Superior temporal gyrus (tissue), 1 donor: ENCODE results near the gene ZSCAN22.
"Not testable (repeated sequence)": the region's sequence is repeated elsewhere in the genome, so short reads cannot be mapped to it uniquely, and the experiment has no call there.

ENCODE experiments used
- DNase-seq: peaks from one replicate; pipeline ENCODE4 v3.0.0-alpha.2; 2016; ENCODE audit errors: extremely low spot score

The ZSCAN22 gene

DNA sequence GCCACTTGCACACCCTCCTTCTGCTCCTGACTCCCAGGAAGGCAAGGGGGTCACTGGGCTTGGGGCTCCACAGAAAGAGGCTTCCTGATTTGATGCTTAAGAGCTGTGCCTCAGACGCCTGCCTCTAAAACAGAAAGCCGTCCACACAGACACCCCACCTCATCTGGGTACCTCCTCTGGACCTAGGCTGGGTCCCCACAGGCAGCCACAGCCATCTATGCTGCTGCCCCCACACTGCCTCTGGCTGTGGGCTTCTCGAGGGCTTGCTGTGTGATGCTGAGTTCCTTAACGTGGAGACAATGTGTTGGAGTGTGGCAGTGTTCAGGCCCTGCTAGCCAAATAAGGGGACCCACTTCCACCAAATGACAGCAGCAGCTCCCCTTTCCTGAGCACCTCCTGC is 8.5 kb upstream of the ZSCAN22 start:
- no peak for DNase-seq

DNA sequence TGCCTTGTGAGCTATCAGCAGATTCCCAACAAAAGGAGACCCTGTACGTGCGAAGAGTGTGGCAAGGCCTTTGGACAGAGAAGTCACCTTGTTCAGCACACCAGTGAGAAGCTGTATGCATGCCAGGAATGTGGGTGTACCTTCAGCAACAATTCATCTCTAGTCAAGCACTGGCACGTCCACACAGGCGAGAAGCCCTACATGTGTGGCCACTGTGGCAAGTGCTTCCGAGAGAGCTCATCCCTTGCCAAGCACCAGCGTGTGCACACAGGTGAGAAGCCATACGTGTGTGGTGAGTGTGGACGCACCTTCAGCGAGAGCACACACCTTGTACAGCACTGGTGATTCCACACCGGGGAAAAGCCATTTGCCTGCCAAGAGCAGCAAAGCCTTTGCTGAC is 7.6 kb upstream of the ZSCAN22 start:
- peak; percentile 13 for DNase-seq

DNA sequence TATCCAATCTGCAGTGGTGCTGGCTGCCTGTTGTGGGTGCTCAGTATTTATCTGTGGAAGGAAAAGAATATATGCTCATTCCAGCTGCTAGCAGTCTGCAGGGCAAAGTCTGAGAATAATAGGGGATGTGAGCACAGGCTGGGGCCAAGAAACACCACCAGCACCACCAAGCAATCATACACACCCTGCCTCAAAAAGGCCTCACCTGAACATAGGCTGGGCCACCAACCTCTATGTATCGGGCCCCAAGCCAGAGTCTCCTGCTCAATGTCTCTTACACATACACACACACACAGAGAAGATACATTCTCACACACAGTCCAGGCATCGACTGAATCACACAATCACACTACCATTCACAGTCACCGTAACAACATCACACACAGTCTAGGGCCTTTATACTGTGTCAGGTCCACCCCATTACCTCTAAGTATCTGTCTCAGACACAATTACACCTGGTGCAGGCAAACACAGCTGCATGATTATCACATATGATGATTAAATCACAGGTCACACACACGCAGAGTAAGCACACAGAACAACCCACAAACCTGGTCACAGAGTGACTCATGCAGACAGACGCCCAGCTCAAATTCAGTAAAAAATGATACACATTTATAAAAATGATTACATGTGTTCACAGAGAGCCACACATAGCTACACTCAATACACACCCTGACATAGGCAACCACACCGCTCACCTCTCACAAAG is 1.3 kb upstream of the ZSCAN22 start:
- no peak for DNase-seq

DNA sequence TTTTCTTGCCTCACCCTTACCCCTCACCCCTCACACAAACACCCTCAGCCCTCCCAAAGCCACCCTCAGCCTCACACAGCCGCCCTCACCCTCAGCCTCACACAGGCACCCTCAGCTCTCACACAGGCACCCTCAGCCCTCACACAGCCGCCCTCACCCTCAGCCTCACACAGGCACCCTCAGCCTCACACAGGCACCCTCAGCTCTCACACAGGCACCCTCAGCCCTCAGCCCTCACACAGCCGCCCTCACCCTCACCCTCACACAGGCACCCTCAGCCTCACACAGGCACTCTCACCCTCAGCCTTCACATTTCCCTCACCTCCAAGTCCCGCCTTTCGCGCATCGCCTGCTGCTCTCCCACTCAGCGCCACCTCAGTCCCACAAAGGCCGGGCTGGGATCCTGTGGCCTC is 287 bp upstream of the ZSCAN22 start:
- no peak for DNase-seq

DNA sequence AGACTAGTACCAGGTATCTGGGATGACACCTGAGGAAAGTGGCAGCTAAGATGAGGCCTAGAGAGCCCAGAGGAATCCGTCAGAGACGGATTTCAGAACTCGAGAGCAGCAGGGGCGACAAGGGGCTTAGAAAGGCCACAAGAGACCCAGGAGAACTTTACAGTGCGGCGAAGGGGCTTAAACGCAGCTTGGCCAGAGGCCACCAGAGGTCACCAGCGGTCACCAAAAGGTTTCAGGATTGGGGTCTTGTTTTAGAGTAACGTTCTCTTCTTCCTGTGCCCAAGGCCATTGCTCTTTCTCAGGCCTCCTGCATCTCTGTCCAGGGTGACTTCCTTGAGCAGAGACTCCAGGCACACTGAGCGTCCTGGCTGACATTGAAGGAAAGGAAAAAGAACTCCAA is 2.2 kb downstream of the ZSCAN22 start:
- no peak for DNase-seq

DNA sequence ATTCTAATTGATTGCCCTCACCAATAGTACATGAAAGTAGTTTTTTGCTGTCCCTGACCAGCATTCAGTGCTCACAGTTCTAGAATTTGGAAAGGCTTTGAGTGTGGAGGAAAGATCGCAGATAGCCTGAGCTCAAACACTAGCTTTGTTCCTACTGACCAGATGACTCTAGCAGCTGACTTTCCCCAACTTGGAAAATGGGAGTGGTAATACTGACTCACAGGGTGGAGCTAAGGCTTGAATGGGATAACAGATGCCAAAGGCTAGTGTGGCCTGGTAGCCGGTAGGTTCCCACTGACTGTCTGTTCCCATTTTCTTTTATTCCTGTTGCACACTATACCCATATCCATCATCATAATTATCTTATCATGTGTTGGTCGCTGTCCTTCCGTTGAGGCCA is 3.7 kb downstream of the ZSCAN22 start:
- peak; percentile 97 for DNase-seq

DNA sequence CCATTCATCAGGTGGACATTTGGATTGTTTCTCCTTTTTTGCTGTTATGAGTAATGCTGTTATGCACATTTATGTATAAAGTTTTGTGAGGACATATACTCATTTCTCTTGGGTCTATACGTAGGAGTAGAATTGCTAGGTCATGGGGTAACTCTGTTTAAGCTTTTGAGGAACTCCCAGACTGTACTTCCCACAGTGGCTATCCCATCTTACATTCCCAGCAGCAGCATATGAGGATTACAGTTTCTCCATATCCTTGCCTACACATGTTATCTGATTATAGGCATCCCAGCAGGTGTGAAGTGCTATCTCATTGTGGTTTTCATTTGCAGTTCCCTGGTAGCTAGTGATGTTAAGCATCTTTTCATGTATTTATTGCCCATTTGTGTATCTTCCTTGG is 5.9 kb downstream of the ZSCAN22 start:
- DNase-seq: no peak

DNA sequence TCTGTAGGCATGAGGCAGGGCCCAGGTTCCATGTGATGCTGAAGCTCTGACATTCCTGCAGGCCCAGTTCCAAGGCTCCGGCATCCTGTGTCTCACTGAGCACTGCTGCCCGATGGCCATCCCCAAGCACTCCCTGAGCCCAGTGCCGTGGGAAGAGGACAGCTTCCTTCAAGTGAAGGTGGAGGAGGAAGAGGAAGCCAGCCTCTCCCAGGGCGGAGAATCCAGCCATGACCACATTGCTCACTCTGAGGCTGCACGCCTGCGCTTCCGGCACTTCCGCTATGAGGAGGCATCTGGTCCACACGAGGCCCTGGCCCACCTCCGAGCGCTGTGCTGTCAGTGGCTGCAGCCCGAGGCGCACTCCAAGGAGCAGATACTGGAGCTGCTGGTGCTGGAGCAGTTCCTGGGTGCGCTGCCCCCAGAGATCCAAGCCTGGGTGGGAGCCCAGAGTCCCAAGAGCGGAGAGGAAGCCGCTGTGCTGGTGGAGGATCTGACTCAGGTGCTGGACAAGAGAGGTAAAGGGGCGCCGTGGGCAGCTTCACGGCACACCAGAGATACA is 8.0 kb downstream of the ZSCAN22 start:
- no peak for DNase-seq

DNA sequence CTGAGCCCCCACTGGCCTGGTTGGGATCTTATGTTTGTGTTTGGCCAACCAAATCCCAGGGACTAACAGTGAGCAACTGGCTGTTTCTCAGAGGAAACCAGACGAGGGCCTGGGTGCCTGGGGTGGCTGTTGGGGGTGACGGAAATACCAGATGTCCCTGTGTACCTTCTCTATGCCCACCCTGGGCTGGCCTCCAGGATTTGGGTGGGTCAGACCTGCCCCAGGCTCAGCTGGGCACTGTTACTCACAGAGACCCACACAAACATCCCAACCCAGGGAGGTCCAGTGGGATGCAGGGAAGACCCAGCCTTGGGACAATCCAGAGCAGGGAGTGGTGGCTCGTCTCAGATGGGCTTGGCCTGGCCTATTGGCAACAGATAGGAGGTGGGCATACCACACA is 8.8 kb downstream of the ZSCAN22 start:
- DNase-seq: no peak

DNA sequence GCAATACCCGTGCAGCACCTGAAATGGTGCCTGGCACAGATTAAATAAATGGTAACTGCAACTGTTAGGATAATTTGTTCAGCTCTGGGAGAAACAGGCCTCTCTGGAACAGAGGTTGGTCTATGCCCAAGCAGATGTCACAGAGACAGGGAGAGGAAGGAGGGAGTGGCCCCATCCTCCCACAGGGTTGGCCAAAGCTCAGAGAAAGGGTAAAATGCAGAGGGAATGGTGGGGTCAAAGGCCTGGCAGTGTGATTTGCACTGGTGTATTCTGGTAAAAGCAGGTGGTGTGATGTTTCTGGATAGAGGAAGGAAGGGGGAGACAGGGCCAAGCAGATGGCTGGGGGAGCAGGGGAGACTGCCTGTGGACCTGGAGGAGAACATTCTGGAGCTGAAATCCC is 9.4 kb downstream of the ZSCAN22 start:
- no peak for DNase-seq

DNA sequence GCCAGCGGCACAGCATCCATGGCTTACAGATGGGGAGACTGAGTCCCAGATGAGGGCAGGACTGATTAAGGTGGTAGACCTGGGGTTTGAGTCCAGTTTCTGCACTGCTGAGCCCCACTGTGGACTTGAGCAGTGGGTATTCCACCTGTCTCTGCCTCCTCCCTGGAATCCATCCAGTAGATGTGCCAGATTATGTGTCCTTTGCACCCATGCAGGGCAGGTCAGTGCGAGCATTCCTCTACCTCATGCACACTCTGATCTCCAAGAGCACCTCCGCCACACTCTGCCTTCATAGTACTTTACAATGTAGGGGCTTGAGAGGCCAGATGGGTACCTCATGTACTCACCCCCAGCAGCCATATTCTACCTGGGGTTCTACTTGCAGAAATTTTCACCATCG is 10.0 kb downstream of the ZSCAN22 start:
- no peak for DNase-seq

DNA sequence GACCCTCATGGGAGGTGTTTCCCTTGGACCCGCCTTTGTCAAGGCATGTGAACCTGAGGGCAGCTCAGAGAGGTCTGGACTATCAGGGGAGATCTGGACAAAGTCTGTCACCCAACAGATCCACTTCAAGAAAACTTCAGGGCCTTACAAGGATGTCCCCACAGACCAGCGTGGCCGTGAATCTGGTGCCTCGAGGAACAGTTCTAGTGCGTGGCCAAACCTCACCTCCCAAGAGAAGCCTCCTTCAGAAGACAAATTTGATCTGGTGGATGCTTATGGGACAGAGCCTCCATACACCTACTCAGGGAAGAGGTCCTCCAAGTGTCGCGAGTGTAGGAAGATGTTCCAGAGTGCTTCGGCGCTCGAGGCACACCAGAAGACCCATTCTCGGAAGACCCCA is 11.5 kb downstream of the ZSCAN22 start:
- no peak for DNase-seq

DNA sequence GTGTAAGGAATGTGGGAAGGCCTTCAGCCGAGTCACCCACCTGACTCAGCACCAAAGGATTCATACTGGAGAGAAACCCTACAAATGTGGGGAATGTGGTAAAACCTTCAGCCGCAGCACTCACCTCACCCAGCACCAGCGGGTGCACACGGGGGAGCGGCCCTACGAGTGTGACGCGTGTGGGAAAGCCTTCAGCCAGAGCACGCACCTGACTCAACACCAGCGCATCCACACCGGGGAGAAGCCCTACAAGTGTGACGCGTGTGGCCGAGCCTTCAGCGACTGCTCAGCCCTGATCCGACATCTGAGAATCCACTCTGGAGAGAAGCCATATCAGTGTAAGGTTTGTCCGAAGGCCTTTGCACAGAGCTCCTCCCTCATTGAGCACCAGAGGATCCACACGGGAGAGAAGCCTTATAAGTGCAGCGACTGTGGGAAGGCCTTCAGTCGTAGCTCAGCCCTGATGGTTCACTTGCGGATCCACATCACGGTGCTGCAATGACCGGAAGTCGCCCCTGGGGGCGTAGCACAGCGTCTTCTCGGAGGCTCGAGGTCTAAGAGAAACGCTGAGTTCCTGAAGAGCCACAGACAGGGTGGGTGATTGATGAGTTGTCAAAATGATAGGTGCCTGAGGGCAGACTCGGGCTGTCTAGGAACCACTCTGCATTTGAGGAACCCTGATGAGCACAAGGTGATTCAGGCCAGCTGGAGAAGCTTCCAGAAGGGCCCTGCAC is 12.2 kb downstream of the ZSCAN22 start:
- DNase-seq: no peak

DNA sequence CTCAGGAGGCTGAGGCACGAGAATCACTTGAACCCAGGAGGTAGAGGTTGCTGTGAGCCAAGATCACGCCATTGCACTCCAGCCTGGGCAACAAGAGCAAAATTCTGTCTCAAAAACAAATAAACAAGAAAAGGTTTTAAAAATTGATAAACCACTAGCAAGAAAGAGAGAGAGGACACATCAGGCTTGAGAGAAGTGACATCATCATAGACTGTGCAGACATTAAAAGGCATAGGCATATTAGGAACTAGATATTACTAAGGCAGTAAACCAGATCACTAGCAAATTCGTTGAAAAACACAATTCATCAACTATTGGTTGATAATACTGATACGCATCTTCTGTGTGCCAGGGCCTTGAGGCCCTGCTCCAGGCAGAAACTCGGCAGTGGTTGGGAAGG is 18.8 kb downstream of the ZSCAN22 start:
- DNase-seq: peak; percentile 12

DNA sequence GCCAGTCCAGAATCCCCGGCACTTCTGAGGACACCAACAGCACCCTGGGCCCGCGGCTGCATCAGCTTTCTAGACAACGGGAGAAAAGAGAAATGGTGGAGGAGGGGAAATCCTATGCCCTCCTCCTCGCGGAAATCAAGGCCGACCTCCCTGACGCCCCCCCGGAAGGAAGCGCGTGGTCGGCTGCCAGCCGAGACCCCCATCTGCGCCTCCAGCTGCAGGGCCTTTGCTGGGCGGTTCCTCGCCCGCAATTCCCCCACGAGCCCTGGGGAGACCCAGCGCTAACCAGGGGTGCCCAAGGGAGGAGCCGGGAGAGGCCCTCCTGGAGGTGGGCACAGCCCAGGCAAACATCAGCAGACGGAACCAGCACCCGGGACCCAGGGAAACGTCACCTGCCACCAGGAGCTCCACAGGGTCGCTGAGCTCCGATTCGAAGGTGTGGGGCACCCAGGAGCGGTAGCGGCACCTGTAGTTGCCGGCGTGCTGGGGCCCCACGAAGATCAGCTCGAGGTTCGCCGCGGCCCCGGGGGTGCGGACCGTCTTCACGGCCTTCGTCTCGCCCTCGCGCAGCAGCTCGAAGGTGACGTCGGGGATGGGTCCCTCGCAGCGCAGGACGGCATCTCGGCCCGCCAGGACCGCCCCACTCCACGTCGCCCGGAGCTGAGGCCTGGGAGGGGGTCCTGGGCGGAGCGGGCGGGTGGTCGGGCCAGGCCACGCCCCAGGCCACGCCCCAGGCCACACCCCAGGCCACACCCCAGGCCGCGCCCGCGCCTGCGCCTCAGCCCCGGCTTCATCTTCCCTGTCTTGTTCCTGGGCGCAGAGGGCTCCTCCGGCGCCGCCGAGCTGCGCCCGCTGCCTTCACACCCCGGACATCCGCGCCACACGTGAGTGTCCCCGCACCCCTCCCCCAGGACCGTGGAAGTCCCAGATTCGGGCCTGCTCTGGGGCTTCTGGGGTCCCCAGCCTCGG is 20.5 kb downstream of the ZSCAN22 start:
- DNase-seq: peak; percentile 78

DNA sequence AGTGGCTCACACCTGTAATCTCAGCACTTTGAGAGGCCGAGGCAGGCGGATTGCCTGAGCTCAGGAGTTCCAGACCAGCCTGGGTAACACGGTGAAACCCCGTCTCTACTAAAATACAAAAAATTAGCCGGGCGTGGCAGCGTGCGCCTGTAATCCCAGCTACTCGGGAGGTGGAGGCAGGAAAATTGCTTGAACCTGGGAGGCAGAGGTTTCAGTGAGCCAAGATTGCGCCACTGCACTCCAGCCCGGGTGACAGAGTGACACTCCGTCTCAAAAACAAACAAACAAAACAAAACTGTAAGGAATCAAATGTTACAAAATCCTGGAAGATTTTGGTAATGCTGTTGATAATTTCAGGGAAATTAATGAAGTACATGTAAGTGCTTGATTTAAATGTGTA is 21.3 kb downstream of the ZSCAN22 start:
- DNase-seq: not testable (repeated sequence)

DNA sequence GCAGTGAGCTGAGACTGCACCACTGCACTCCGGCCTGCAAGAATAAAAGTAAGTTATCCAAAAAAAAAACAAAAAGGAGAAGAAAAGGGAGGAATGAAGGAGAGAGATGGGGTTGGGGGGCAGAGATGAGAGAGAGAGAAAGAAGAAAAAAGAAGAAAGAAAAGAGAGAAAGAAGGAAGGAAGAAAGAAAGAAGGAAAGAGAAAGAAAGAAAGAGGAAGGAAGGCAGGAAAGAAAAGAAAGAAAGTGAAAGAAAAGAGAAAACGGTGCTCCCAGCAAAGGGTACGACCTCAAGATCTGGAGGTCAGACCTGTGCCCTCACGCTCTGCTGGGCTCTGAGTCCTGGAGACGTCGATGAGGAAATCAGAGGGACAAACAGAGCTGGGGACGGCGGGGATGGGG is 22.8 kb downstream of the ZSCAN22 start:
- DNase-seq: no peak

DNA sequence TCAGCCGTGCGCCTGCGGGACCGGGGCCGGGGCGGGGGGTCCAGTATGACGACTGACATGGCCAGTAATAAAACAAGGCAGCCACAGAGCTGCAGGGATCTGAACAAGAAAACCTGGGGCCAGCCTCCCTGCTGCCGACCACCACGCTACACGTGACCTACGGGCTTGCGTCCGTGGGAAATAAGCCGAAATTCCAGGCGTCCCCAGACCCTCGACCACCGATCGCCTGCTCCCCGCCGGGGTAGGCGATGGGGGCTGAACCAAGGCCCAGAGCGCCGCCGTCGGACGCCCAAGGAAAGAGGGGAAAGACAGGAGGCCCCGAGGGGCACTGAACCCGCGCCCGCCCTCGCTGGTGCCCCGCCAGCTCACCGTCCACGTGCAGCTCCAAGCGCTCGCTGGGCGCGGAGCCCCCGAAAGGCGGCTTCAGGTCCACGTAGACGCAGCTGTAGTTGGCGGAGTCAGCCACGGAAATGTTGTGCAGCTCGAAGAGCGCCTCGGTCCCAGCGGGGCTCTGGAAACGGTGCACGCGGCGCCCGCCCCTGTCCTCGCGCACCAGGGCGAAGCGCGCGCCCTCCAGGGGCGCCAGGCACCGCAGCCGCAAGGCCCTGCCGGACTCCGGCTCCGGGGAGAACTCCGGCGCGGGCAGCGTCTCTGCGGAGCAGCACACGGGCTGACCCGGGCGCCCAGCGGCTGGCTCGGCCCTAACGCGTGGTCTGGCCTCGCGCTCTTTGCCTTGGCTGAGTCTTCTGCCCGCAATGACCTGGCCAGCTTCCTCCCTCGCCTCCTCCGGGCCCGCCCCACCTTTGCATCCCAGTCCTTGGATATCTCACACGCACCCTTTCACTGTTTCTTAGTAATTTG is 23.4 kb downstream of the ZSCAN22 start:
- no peak for DNase-seq

DNA sequence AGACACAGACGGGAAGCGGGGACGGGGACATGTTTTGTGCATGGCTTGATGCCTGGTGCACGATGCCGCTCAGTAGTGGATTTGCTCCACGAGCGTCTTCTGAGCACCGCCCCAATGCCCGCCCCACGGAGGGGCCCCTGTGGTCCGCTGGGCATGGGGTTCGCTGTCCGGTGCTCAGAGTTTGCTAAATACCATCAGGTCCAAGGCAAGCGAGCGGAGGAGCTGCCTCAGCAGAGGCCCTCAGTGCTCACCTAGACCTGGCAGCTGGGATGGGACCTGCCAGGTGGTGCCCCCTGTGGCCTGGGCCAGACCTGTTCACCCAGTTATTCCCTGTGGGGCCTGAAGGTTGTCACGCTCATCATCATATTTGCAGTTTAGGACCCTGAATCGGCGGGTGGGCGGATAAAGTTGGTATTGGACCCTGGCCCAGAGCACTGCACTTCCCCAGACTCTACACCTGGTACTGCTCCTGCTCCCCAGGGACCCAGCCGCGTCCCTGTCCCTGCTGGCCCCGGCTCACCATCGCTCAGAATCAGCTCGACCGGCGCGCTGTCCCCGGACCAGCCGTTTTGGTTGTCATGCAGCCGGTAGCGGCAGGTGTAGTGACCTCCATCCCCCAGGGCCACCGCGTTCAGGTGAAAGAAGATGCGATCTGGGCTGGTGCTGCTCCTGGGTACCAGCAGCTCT is 24.2 kb downstream of the ZSCAN22 start:
- DNase-seq: no peak

DNA sequence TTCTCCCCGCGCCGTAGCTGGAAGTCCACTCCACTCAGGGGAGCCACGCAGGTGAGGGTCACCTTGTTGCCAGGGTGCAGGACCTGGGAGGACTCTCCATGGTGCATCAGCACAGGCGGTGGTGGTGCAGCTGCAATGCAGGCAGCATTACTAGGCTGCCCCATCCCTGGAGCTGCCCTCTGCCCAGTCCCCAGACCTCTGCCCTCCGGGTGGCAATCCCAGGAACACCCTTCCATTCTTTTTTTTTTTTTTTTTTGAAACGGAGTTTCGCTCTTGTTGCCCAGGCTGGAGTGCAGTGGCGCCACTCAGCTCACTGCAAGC is 24.7 kb downstream of the ZSCAN22 start:
- DNase-seq: no peak
